ENCODE measurements around the gene PITPNM3. TPM values are rescaled to one million over a fixed set of nuclear protein-coding genes. Genes with fewer than 3 reads are reported as not detected.
"Not testable (repeated sequence)": the region's sequence is repeated elsewhere in the genome, so short reads cannot be mapped to it uniquely, and the experiment has no call there.

The PITPNM3 gene
- total RNA-seq, 2 donors from 2014 or later: 1.3 to 3.4 TPM

GRCh38 chr17:6599364-6599763, 43.0 kb upstream of the PITPNM3 start:
- no peak for TF ChIP-seq CTCF (IDR thresholded peaks at IDR 0.05)
- no peak for TF ChIP-seq POLR2A (IDR thresholded peaks at IDR 0.05)
- H3K36me3 ChIP-seq (replicated peaks in 1 of 2; ENCODE audit: insufficient read depth in 1 of 2, low read depth in 2 of 2): peaks cover 0 to 3% of the 10 kb centered on the region in 2 donors
- no peaks in the 10 kb centered on the region for H3K27me3 ChIP-seq
- H3K27ac ChIP-seq: peak overlapping the region in 1 of 4 donors; percentile 14
- no peak for DNase-seq
- no peak overlapping the region for H3K4me3 ChIP-seq
- no peak for ATAC-seq
- peaks cover 16% of the 10 kb centered on the region for H3K4me1 ChIP-seq
- H3K9me3 ChIP-seq: no peaks in the 10 kb centered on the region
- intact Hi-C loops (cut with DNase I): no loop called here

- H3K27ac ChIP-seq: no peak overlapping the region
- H3K27me3 ChIP-seq: no peaks in the 10 kb centered on the region
- no peak overlapping the region for H3K4me3 ChIP-seq
- TF ChIP-seq CTCF (IDR thresholded peaks at IDR 0.05) (no peak), POLR2A (IDR thresholded peaks at IDR 0.05) (no peak)
- H3K4me1 ChIP-seq: peaks cover 16% of the 10 kb centered on the region
- intact Hi-C loops (cut with DNase I): no loop called here
- no peaks in the 10 kb centered on the region for H3K9me3 ChIP-seq
- 14 to 35% methylated on average over 1 of the region's 1 CpG for WGBS, 2 donors
- DNase-seq (no peak), ATAC-seq (no peak)
- peaks cover 0 to 3% of the 10 kb centered on the region in 2 donors for H3K36me3 ChIP-seq (replicated peaks in 1 of 2; ENCODE audit: insufficient read depth in 1 of 2, low read depth in 2 of 2)
Observed at GRCh38 chr17:6597727-6598126, 41.4 kb upstream of the PITPNM3 start.

GRCh38 chr17:6596941-6597340, 40.6 kb upstream of the PITPNM3 start:
- no peak for ATAC-seq
- Histone ChIP-seq H3K27ac (no peak overlapping the region), H3K36me3 (replicated peaks in 1 of 2; ENCODE audit: insufficient read depth in 1 of 2, low read depth in 2 of 2) (peaks cover 0 to 3% of the 10 kb centered on the region in 2 donors), H3K9me3 (no peaks in the 10 kb centered on the region), H3K27me3 (no peaks in the 10 kb centered on the region), H3K4me3 (no peak overlapping the region), H3K4me1 (peaks cover 19% of the 10 kb centered on the region)
- 94 to 95% methylated on average over 4 of the region's 4 CpGs for WGBS, 2 donors
- no peak for TF ChIP-seq POLR2A (IDR thresholded peaks at IDR 0.05)
- TF ChIP-seq CTCF (IDR thresholded peaks at IDR 0.05): no peak
- no peak for DNase-seq
- intact Hi-C loops (cut with DNase I): no loop called here

GRCh38 chr17:6596511-6596910, 40.2 kb upstream of the PITPNM3 start:
- no peak overlapping the region for H3K4me3 ChIP-seq
- peaks cover 0 to 3% of the 10 kb centered on the region in 2 donors for H3K36me3 ChIP-seq (replicated peaks in 1 of 2; ENCODE audit: insufficient read depth in 1 of 2, low read depth in 2 of 2)
- H3K4me1 ChIP-seq: peaks cover 23% of the 10 kb centered on the region
- H3K9me3 ChIP-seq: no peaks in the 10 kb centered on the region
- intact Hi-C loops (cut with DNase I): no loop called here
- 76 to 86% methylated on average over 2 of the region's 2 CpGs for WGBS, 2 donors
- no peak overlapping the region for H3K27ac ChIP-seq
- no peak for DNase-seq
- no peaks in the 10 kb centered on the region for H3K27me3 ChIP-seq
- TF ChIP-seq CTCF (IDR thresholded peaks at IDR 0.05) (no peak), POLR2A (IDR thresholded peaks at IDR 0.05) (no peak)
- ATAC-seq: no peak

GRCh38 chr17:6596081-6596480, 39.7 kb upstream of the PITPNM3 start:
- TF ChIP-seq POLR2A (IDR thresholded peaks at IDR 0.05) (no peak), CTCF (IDR thresholded peaks at IDR 0.05) (no peak)
- 91 to 93% methylated on average over 6 to 7 of the region's 7 CpGs for WGBS, 2 donors
- H3K4me1 ChIP-seq: peaks cover 23% of the 10 kb centered on the region
- H3K4me3 ChIP-seq: no peak overlapping the region
- DNase-seq: no peak
- H3K27me3 ChIP-seq: no peaks in the 10 kb centered on the region
- peaks cover 0 to 3% of the 10 kb centered on the region in 2 donors for H3K36me3 ChIP-seq (replicated peaks in 1 of 2; ENCODE audit: insufficient read depth in 1 of 2, low read depth in 2 of 2)
- no peak for ATAC-seq
- intact Hi-C loops (cut with DNase I): no loop called here
- H3K9me3 ChIP-seq: no peaks in the 10 kb centered on the region
- H3K27ac ChIP-seq: no peak overlapping the region

GRCh38 chr17:6593371-6593770, 37.0 kb upstream of the PITPNM3 start:
- 94% methylated on average over 12 to 14 of the region's 14 CpGs for whole genome bisulfite sequencing, 2 donors
- H3K27me3 ChIP-seq; H3K4me3 ChIP-seq; H3K9me3 ChIP-seq; DNase-seq; intact Hi-C loops (cut with DNase I); ATAC-seq: not testable (repeated sequence)
- Histone ChIP-seq H3K36me3 (replicated peaks in 1 of 2; ENCODE audit: insufficient read depth in 1 of 2, low read depth in 2 of 2) (peaks cover 4 to 12% of the 10 kb centered on the region in 2 donors), H3K4me1 (peaks cover 15% of the 10 kb centered on the region), H3K27ac (peak overlapping the region in 1 of 4 donors; percentile 34)
